ENCODE measurements around the gene ASB9.

DNA sequence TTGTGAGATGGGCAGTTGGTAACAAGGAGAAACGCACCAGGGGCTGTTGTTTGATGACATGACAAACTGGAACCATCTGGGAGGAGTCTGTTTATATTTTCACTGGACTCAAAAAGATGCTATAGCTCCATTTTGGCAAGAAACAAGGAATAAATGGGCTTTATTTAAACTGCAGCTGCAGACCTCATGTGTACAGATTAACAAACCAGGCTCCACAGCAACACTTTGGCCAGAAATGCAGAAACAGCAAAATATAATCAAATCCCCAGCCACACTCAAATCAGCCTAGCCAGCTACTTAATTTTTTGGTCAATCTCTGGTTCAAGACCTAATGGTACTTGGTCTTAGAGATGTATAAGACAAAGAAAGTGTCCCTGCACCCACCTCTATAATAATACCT, 52.7 kb downstream of the ASB9 start:
- TF ChIP-seq SP2 (IDR thresholded peaks at IDR 0.05; ENCODE audit: low read length): no peak
- TF ChIP-seq, protein P1, sequence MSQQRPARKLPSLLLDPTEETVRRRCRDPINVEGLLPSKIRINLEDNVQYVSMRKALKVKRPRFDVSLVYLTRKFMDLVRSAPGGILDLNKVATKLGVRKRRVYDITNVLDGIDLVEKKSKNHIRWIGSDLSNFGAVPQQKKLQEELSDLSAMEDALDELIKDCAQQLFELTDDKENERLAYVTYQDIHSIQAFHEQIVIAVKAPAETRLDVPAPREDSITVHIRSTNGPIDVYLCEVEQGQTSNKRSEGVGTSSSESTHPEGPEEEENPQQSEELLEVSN (IDR thresholded peaks at IDR 0.05): no peak
